PFSK-1 (cell line): ENCODE results near the gene LBH.

Experiments used
- FOXP2 ChIP-seq: optimal IDR thresholded peaks from 2 replicates; pipeline ENCODE3; 2011; ENCODE audit warnings: borderline replicate concordance, control low read depth, inconsistent platforms; ENCODE audit not compliant: insufficient read depth; ENCODE audit errors: extremely low read length, extremely low read depth
- POLR2AphosphoS5 ChIP-seq: IDR thresholded peaks from 2 replicates; pipeline ENCODE4 v1.6.1; 2012; ENCODE audit warnings: low read depth, mild to moderate bottlenecking, control low read depth, low read length, moderate library complexity
- SIN3A ChIP-seq: IDR thresholded peaks from 2 replicates; pipeline ENCODE4 v1.6.1; 2012; ENCODE audit warnings: mild to moderate bottlenecking, low read length, moderate library complexity, borderline replicate concordance; ENCODE audit not compliant: insufficient read depth
- TAF1 ChIP-seq: IDR thresholded peaks from 2 replicates; pipeline ENCODE4 v1.6.1; 2012; ENCODE audit warnings: low read length, control low read depth, borderline replicate concordance; ENCODE audit not compliant: insufficient read depth
- TF ChIP-seq, protein P1 (sequence below), 2 experiments: IDR thresholded peaks; 2 replicates each; pipeline versions ENCODE4 v1.6.1 to v1.8.0; 2011 to 2012; ENCODE audit warnings: low read depth in 2 of 2, low read length in 2 of 2, control low read depth in 1 of 2, inconsistent platforms in 1 of 2, mild to moderate bottlenecking in 1 of 2, moderate library complexity in 1 of 2; ENCODE audit not compliant: insufficient read depth in 1 of 2

Gene LBH

GRCh38 chr2:30195016-30195415, 36.3 kb upstream of the LBH start:
- TF ChIP-seq, protein P1, sequence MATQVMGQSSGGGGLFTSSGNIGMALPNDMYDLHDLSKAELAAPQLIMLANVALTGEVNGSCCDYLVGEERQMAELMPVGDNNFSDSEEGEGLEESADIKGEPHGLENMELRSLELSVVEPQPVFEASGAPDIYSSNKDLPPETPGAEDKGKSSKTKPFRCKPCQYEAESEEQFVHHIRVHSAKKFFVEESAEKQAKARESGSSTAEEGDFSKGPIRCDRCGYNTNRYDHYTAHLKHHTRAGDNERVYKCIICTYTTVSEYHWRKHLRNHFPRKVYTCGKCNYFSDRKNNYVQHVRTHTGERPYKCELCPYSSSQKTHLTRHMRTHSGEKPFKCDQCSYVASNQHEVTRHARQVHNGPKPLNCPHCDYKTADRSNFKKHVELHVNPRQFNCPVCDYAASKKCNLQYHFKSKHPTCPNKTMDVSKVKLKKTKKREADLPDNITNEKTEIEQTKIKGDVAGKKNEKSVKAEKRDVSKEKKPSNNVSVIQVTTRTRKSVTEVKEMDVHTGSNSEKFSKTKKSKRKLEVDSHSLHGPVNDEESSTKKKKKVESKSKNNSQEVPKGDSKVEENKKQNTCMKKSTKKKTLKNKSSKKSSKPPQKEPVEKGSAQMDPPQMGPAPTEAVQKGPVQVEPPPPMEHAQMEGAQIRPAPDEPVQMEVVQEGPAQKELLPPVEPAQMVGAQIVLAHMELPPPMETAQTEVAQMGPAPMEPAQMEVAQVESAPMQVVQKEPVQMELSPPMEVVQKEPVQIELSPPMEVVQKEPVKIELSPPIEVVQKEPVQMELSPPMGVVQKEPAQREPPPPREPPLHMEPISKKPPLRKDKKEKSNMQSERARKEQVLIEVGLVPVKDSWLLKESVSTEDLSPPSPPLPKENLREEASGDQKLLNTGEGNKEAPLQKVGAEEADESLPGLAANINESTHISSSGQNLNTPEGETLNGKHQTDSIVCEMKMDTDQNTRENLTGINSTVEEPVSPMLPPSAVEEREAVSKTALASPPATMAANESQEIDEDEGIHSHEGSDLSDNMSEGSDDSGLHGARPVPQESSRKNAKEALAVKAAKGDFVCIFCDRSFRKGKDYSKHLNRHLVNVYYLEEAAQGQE (IDR thresholded peaks at IDR 0.05; ENCODE audit: insufficient read depth in 1 of 2, low read depth in 2 of 2, low read length in 2 of 2), result no peak
- TF ChIP-seq POLR2AphosphoS5, result no peak
- TF ChIP-seq TAF1, result no peak
- TF ChIP-seq SIN3A, result no peak

- TF ChIP-seq SIN3A, result no peak
- TF ChIP-seq, protein P1 (IDR thresholded peaks at IDR 0.05; ENCODE audit: insufficient read depth in 1 of 2, low read depth in 2 of 2, low read length in 2 of 2), result no peak
- TF ChIP-seq FOXP2, result no peak
- no peak for TF ChIP-seq POLR2AphosphoS5
- no peak for TF ChIP-seq TAF1
Measured at GRCh38 chr2:30197570-30198192, 33.7 kb upstream of the LBH start.

GRCh38 chr2:30201990-30202389, 29.3 kb upstream of the LBH start:
- TF ChIP-seq TAF1, result no peak
- no peak for TF ChIP-seq FOXP2
- no peak for TF ChIP-seq SIN3A
- no peak for TF ChIP-seq POLR2AphosphoS5
- TF ChIP-seq, protein P1 (IDR thresholded peaks at IDR 0.05; ENCODE audit: insufficient read depth in 1 of 2, low read depth in 2 of 2, low read length in 2 of 2), result no peak

- TF ChIP-seq FOXP2 (no peak), TAF1 (no peak), SIN3A (no peak), POLR2AphosphoS5 (no peak)
Measured at GRCh38 chr2:30203156-30203555, 28.2 kb upstream of the LBH start.

- TF ChIP-seq POLR2AphosphoS5 (no peak), SIN3A (no peak), FOXP2 (no peak), TAF1 (no peak)
- TF ChIP-seq, protein P1 (IDR thresholded peaks at IDR 0.05; ENCODE audit: insufficient read depth in 1 of 2, low read depth in 2 of 2, low read length in 2 of 2), result no peak
Measured at GRCh38 chr2:30204281-30204680, 27.1 kb upstream of the LBH start.

GRCh38 chr2:30205456-30205855, 25.9 kb upstream of the LBH start:
- TF ChIP-seq FOXP2 (no peak), POLR2AphosphoS5 (no peak), TAF1 (no peak), SIN3A (no peak)
- TF ChIP-seq, protein P1 (IDR thresholded peaks at IDR 0.05; ENCODE audit: insufficient read depth in 1 of 2, low read depth in 2 of 2, low read length in 2 of 2), result no peak
